NCI-H510A (cell line): ENCODE results near the gene NANS.
"Not testable (repeated sequence)": the region's sequence is repeated elsewhere in the genome, so short reads cannot be mapped to it uniquely, and the experiment has no call there.

Experiments
- DNase-seq: peaks from one replicate; lab custom pipeline; 2025; lab: John Stamatoyannopoulos, UW

The NANS gene

GRCh38 chr9:98078895-98079294 lies 22.4 kb downstream of the NANS start:
- DNase-seq = no peak

- DNase-seq = no peak
Observed at GRCh38 chr9:98080326-98080725, 23.8 kb downstream of the NANS start.

- no peak for DNase-seq
Observed at GRCh38 chr9:98080780-98081179, 24.2 kb downstream of the NANS start.

GRCh38 chr9:98081477-98082219 lies 25.1 kb downstream of the NANS start:
- DNase-seq = no peak

- DNase-seq = no peak
Observed at GRCh38 chr9:98083061-98083501, 26.5 kb downstream of the NANS start.

- no peak for DNase-seq
Observed at GRCh38 chr9:98083566-98084183, 27.1 kb downstream of the NANS start.

- no peak for DNase-seq
Observed at GRCh38 chr9:98084396-98084795, 27.9 kb downstream of the NANS start.

GRCh38 chr9:98085058-98085457 lies 28.5 kb downstream of the NANS start:
- no peak for DNase-seq

- no peak for DNase-seq
Observed at GRCh38 chr9:98085944-98086343, 29.4 kb downstream of the NANS start.

- DNase-seq = no peak
Observed at GRCh38 chr9:98086461-98086860, 29.9 kb downstream of the NANS start.

- DNase-seq = no peak
Observed at GRCh38 chr9:98087420-98088354, 31.2 kb downstream of the NANS start.

GRCh38 chr9:98090674-98091073 lies 34.1 kb downstream of the NANS start:
- DNase-seq = not testable (repeated sequence)

GRCh38 chr9:98091735-98092612 lies 35.4 kb downstream of the NANS start:
- DNase-seq = no peak

GRCh38 chr9:98092613-98092931 lies 36.0 kb downstream of the NANS start:
- no peak for DNase-seq

GRCh38 chr9:98094316-98094715 lies 37.8 kb downstream of the NANS start:
- no peak for DNase-seq

- no peak for DNase-seq
Observed at GRCh38 chr9:98094851-98095250, 38.3 kb downstream of the NANS start.

- DNase-seq = no peak
Observed at GRCh38 chr9:98095401-98095800, 38.9 kb downstream of the NANS start.

- DNase-seq = no peak
Observed at GRCh38 chr9:98096091-98096490, 39.6 kb downstream of the NANS start.

GRCh38 chr9:98097836-98098235 lies 41.3 kb downstream of the NANS start:
- peak; percentile 62 for DNase-seq

- DNase-seq = no peak
Observed at GRCh38 chr9:98099346-98099745, 42.8 kb downstream of the NANS start.

GRCh38 chr9:98099898-98100297 lies 43.4 kb downstream of the NANS start:
- peak; percentile 93 for DNase-seq

- DNase-seq = no peak
Observed at GRCh38 chr9:98100456-98100855, 43.9 kb downstream of the NANS start.
